HK-2 (cell line): ENCODE data around the gene RASGEF1C.
"Not testable (repeated sequence)": the region's sequence is repeated elsewhere in the genome, so short reads cannot be mapped to it uniquely, and the experiment has no call there.

Source experiments
- DNase-seq: peaks from one replicate; pipeline ENCODE4 v3.0.0-alpha.2; 2018; ENCODE audit not compliant: unreplicated experiment

The RASGEF1C gene

GRCh38 chr5:180135967-180136629 lies 72.9 kb downstream of the RASGEF1C start:
- no peak for DNase-seq

- peak; percentile 66 for DNase-seq
Measured at GRCh38 chr5:180135128-180135955, 73.7 kb downstream of the RASGEF1C start.

GRCh38 chr5:180133971-180134508 lies 75.0 kb downstream of the RASGEF1C start:
- DNase-seq: no peak

- no peak for DNase-seq
Measured at GRCh38 chr5:180133551-180133950, 75.5 kb downstream of the RASGEF1C start.

GRCh38 chr5:180133060-180133459 lies 76.0 kb downstream of the RASGEF1C start:
- DNase-seq: no peak

- DNase-seq: no peak
Measured at GRCh38 chr5:180130876-180131740, 77.9 kb downstream of the RASGEF1C start.

- DNase-seq: no peak
Measured at GRCh38 chr5:180130291-180130869, 78.6 kb downstream of the RASGEF1C start.

GRCh38 chr5:180129291-180130190 lies 79.5 kb downstream of the RASGEF1C start:
- no peak for DNase-seq

GRCh38 chr5:180128671-180129261 lies 80.2 kb downstream of the RASGEF1C start:
- no peak for DNase-seq

- no peak for DNase-seq
Measured at GRCh38 chr5:180127682-180128670, 81.0 kb downstream of the RASGEF1C start.

GRCh38 chr5:180126716-180127681 lies 82.0 kb downstream of the RASGEF1C start:
- peak; percentile 36 for DNase-seq

GRCh38 chr5:180126156-180126555 lies 82.9 kb downstream of the RASGEF1C start:
- not testable (repeated sequence) for DNase-seq

GRCh38 chr5:180124662-180125061 lies 84.3 kb downstream of the RASGEF1C start:
- not testable (repeated sequence) for DNase-seq

- DNase-seq: no peak
Measured at GRCh38 chr5:180122875-180123274, 86.1 kb downstream of the RASGEF1C start.

- no peak for DNase-seq
Measured at GRCh38 chr5:180121826-180122413, 87.1 kb downstream of the RASGEF1C start.

- no peak for DNase-seq
Measured at GRCh38 chr5:180120237-180121101, 88.5 kb downstream of the RASGEF1C start.
